GM12891 (cell line): ENCODE data around the gene PIK3R3.
"Not testable (repeated sequence)": the region's sequence is repeated elsewhere in the genome, so short reads cannot be mapped to it uniquely, and the experiment has no call there.

Experiments used
- DNase-seq: peaks from one replicate; pipeline ENCODE4 v3.0.0; 2011; ENCODE audit warnings: low spot score; ENCODE audit not compliant: insufficient read length
- FAIRE-seq: peaks from 2 replicates; lab custom pipeline; 2011; peaks lifted over from hg19 to GRCh38; lab: Jason Lieb, UNC
- PAX5 ChIP-seq: IDR thresholded peaks from 2 replicates; pipeline ENCODE4 v1.6.1; 2011; ENCODE audit warnings: low read length, moderate library complexity, mild to moderate bottlenecking; ENCODE audit not compliant: insufficient read depth, severe bottlenecking
- POLR2A ChIP-seq: IDR thresholded peaks from 2 replicates; pipeline ENCODE4 v1.6.1; 2011; ENCODE audit warnings: low read depth, low read length, control low read depth
- POLR2AphosphoS5 ChIP-seq: IDR thresholded peaks from 2 replicates; pipeline ENCODE4 v1.6.1; 2011; ENCODE audit warnings: low read depth, low read length, control low read depth
- POU2F2 ChIP-seq: IDR thresholded peaks from 2 replicates; pipeline ENCODE4 v1.6.1; 2011; ENCODE audit warnings: low read depth, mild to moderate bottlenecking, control low read depth, low read length, moderate library complexity
- SPI1 ChIP-seq: IDR thresholded peaks from 2 replicates; pipeline ENCODE4 v1.6.1; 2011; ENCODE audit warnings: low read depth, low read length, control low read depth
- TAF1 ChIP-seq: IDR thresholded peaks from 2 replicates; pipeline ENCODE4 v1.6.1; 2011; ENCODE audit warnings: low read depth, low read length, control low read depth

The PIK3R3 gene

DNA sequence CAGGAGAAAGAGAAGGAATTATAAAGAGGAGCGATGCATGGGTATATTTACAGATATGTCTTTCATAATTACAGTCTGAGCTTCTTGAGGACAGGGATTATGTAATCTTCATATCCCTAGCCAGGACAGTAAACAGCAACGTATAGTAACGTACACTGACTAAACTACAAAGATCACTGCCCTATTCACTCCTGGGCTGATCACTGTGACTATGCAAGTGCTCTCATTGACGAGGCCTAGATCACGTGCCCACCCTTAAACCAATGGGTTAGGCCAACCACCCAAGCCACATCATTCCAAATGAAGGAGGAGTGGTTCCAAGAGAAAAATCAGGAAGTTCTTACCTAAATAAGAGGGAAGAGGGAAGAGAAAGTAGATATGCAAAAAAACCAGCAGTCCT, 18.5 kb downstream of the PIK3R3 start:
- DNase-seq (no peak), FAIRE-seq (no peak)
- TF ChIP-seq POLR2AphosphoS5 (no peak), SPI1 (no peak), POLR2A (no peak), TAF1 (no peak), PAX5 (no peak), POU2F2 (no peak)

GRCh38 chr1:46112108-46112507, 20.3 kb downstream of the PIK3R3 start:
- DNase-seq = no peak
- no peak for FAIRE-seq
- TF ChIP-seq POLR2AphosphoS5 = no peak
- no peak for TF ChIP-seq PAX5
- no peak for TF ChIP-seq SPI1
- TF ChIP-seq TAF1 = no peak
- TF ChIP-seq POLR2A = no peak
- no peak for TF ChIP-seq POU2F2

GRCh38 chr1:46110521-46110920, 21.9 kb downstream of the PIK3R3 start:
- FAIRE-seq (peak; percentile 5), DNase-seq (no peak)
- TF ChIP-seq POLR2AphosphoS5 = no peak
- no peak for TF ChIP-seq TAF1
- TF ChIP-seq SPI1 = peak; percentile 25; the same call in 1 of the 2 replicates

GRCh38 chr1:46102769-46103476, 29.5 kb downstream of the PIK3R3 start:
- peak; percentile 69 for FAIRE-seq
- DNase-seq = no peak
- no peak for TF ChIP-seq POLR2AphosphoS5
- TF ChIP-seq POLR2A = no peak
- TF ChIP-seq TAF1 = no peak
- no peak for TF ChIP-seq PAX5

- FAIRE-seq (no peak), DNase-seq (no peak)
These were observed 33.2 kb downstream of the PIK3R3 start for GRCh38 chr1:46099215-46099614.

DNA sequence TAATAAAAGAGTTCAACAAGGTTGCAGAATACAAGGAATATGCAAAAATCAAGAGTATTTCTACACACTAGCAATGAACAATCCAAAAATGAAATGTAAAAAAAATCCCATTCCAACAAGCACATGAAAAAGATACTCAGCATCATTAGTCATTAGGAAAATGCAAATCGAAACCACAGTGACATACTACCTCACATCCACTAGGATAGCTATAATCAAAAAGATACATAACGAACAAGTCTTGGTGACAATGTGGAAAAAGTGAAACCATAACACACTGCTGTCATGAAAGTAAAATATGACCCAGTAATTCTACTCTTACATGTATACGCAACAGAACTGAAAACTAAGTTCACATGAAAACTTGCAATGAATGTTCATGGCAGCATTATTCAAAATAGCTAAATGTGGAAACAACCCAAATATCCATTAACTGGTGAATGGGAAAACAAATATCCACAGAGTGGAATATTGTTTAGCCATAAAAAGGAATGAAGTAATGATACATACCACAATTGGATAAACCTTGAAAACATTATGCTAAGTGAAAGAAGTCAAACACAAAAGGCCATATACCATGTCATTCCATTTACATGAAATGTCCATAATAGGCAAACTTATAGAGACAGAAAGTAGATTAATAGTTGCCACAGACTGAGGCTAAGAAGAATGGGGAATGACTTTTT, 34.3 kb downstream of the PIK3R3 start:
- FAIRE-seq = peak; percentile 92
- DNase-seq = no peak
- TF ChIP-seq POLR2AphosphoS5 = no peak
- no peak for TF ChIP-seq POLR2A
- TF ChIP-seq POU2F2 = no peak
- TF ChIP-seq TAF1 = no peak
- no peak for TF ChIP-seq SPI1

More at GRCh38 chr1:46099215-46099614, 33.2 kb downstream of the PIK3R3 start:
- TF ChIP-seq PAX5 = no peak
- TF ChIP-seq SPI1 = no peak
- no peak for TF ChIP-seq TAF1
- no peak for TF ChIP-seq POLR2AphosphoS5
- no peak for TF ChIP-seq POU2F2
- no peak for TF ChIP-seq POLR2A

DNA sequence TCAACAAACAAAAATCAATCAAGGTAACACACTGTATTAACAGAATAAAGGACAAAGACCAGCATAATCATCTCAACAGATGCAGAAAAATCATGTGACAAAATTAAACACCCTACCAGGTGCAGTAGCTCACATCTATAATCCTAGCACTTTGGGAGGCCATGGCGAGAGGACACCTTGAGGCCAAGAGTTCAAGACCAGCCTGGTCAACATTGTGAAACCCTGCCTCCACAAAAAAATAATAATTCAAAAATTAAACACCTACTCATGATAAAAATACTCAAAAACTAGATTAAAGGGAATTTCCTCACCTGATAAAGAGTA, 35.3 kb downstream of the PIK3R3 start:
- no peak for FAIRE-seq
- no peak for DNase-seq
- no peak for TF ChIP-seq TAF1
- no peak for TF ChIP-seq POLR2A
- TF ChIP-seq SPI1 = no peak
- no peak for TF ChIP-seq POLR2AphosphoS5

DNA sequence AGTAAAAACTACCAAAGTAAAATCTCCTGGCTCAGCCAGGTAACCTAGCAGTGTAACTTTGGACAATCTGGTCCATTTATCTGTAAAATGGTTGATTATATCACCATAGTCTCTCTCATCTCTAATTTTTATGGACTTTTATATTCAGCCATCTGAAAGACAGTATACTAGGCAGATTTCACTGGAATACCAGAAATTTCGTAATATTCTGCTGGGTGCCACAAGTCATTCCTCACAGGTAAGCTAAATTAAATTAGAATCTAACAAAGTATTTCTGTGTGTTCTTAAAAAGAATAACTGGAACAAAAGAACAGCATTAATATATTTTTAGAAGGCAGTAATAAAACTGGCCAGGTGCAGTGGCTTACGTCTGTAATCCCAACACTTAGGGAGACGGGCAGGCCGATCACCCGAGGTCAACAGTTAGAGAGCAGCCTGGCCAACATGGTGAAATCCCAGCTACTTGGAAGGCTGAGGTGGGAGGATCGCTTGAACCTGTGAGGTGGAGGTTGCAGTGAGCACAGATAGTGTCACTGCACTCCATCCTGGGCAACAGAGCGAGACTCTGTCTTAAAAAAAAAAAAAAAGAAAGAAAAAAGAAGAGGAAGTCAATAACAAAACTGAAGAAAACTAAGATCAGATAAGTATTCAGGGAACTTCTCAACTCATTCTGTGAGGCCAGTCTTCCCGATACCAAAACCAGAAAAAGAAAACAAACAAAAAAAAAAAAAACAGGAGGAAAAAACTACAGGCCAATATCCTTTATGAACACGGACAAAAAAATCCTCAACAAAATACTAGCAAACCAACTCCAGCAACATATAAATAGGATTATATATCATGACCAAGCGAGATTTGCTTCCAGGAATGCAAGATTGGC, 35.9 kb downstream of the PIK3R3 start:
- TF ChIP-seq SPI1 = peak; percentile 41; the same call in 1 of the 2 replicates
- TF ChIP-seq POLR2AphosphoS5 = no peak
- no peak for TF ChIP-seq POLR2A
- FAIRE-seq (peak; percentile 80), DNase-seq (no peak)

DNA sequence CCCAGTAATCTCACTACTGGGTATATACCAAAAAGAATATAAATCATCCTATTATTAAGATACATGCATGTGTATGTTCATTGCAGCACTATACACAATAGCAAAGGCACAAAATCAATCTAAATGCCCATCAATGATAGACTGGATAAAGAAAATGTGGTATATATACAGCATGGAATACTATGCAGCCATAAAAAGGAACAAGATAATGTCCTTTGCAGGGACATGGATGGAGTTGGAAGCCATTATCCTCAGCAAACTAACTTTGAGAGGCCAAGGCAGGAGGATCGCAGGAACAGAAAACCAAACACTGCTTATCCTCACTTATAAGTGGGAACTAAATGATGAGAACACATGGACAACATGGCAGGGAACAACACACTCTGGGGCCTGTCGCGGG, 37.3 kb downstream of the PIK3R3 start:
- not testable (repeated sequence) for FAIRE-seq, DNase-seq

- TF ChIP-seq SPI1 = no peak
- no peak for TF ChIP-seq POLR2A
- TF ChIP-seq PAX5 = no peak
- no peak for TF ChIP-seq TAF1
- TF ChIP-seq POU2F2 = no peak
- no peak for TF ChIP-seq POLR2AphosphoS5
- peak; percentile 86 for FAIRE-seq
- no peak for DNase-seq
These were observed 37.9 kb downstream of the PIK3R3 start for GRCh38 chr1:46094471-46095005.

- not testable (repeated sequence) for FAIRE-seq, DNase-seq
These were observed 38.6 kb downstream of the PIK3R3 start for GRCh38 chr1:46093832-46094231.
